K562 (cell line): ENCODE data around the gene ERAL1. TPM values are rescaled to one million over a fixed set of nuclear protein-coding genes. Genes with fewer than 3 reads are reported as not detected.

Experiments used
- AFF1 ChIP-seq, 2 experiments: fragments of 450-650 bp; IDR thresholded peaks; 2 replicates each; pipeline ENCODE4 v1.6.1; 2018; ENCODE audit warnings: mild to moderate bottlenecking in 2 of 2, low read depth in 1 of 2; ENCODE audit not compliant: partially characterized antibody in 2 of 2
- CREBBP ChIP-seq: IDR thresholded peaks from one replicate; pipeline ENCODE4 v1.6.1; 2012; ENCODE audit warnings: low read depth, mild to moderate bottlenecking, control low read depth, inconsistent platforms, low read length
- GTF2B ChIP-seq: IDR thresholded peaks from 2 replicates; pipeline ENCODE4 v1.6.1; 2011; ENCODE audit not compliant: insufficient read length; ENCODE audit errors: extremely low read depth
- GTF2F1 ChIP-seq: IDR thresholded peaks from 2 replicates; pipeline ENCODE4 v1.6.1; 2011; ENCODE audit warnings: low read depth, low read length, improper control_type of control experiment
- HOMEZ ChIP-seq: fragments of 250-450 bp; sonication (Bioruptor Pico); IDR thresholded peaks from 2 replicates; pipeline ENCODE4 v1.4.0; 2020; ENCODE audit warnings: mild to moderate bottlenecking, moderate library complexity
- POLR2AphosphoS5 ChIP-seq: IDR thresholded peaks from 2 replicates; pipeline ENCODE4 v1.6.1; 2011; ENCODE audit warnings: mild to moderate bottlenecking, low read depth, low read length, moderate library complexity; ENCODE audit not compliant: control insufficient read depth, insufficient read depth
- PRDM10 ChIP-seq: fragments of 450-650 bp; IDR thresholded peaks from 2 replicates; pipeline ENCODE4 v1.6.1; 2018; ENCODE audit not compliant: partially characterized antibody
- RAD51 ChIP-seq: fragments of 450-650 bp; IDR thresholded peaks from 2 replicates; pipeline ENCODE4 v1.7.1; 2016; ENCODE audit warnings: low read depth, mild to moderate bottlenecking, borderline replicate concordance
- ZBTB11 ChIP-seq, 3 experiments: fragments of 200-800 bp in 1 of 3; fragments of 250-450 bp in 1 of 3; fragments of 450-650 bp in 1 of 3; sonication (Bioruptor Pico) in 1 of 3; sonication (Bioruptor generic) in 1 of 3; formaldehyde crosslinking in 1 of 3; IDR thresholded peaks; 2 replicates each; pipeline versions ENCODE4 v1.6.1 to v1.8.0; 2016 to 2022; ENCODE audit warnings: mild to moderate bottlenecking in 2 of 3, missing genetic modification characterization in 2 of 3, missing compliant biosample characterization in 1 of 3, moderate library complexity in 1 of 3
- ZFP36 ChIP-seq: fragments of 150-350 bp; IDR thresholded peaks from 2 replicates; pipeline ENCODE4 v1.6.1; 2018; ENCODE audit warnings: low read length, low read depth; ENCODE audit not compliant: partially characterized antibody
- ZNF717 ChIP-seq: fragments of 250-450 bp; sonication (Bioruptor Pico); IDR thresholded peaks from 2 replicates; pipeline ENCODE4 v1.5.0; 2021
- polyA plus RNA-seq, 8 experiments: library from polyadenylated mRNA; depleted of rRNA in 4 of 8; stranded (reverse) in 5 of 8; unstranded in 3 of 8; fragments of >200 nt; fragmentation: Nextera tagmentation in 2 of 8; fragmentation: Illumina TruSeq in 1 of 8; extraction: Ambion mirVana in 2 of 8; extraction: Trizol in 1 of 8; gene quantifications; 2 replicates each; pipeline versions ENCODE4 v1.2.1 to v1.2.3, GENCODE V29; 2011 to 2014; ENCODE audit warnings: inconsistent platforms in 1 of 8, missing spikeins in 1 of 8
- total RNA-seq, 7 experiments: library from RNA; depleted of rRNA in 6 of 7; stranded (reverse); fragments of >200 nt in 6 of 7; fragmentation: Illumina TruSeq in 2 of 7; extraction: Trizol in 2 of 7; gene quantifications; 2 replicates each; pipeline versions ENCODE4 v1.2.1 to v1.2.3, GENCODE V29; 2011 to 2021; ENCODE audit warnings: low replicate concordance in 1 of 7

The ERAL1 gene
- total and polyA plus RNA-seq, 9 of the 15 experiments (the other 6 are each of a cell fraction or from before 2014, with no cell fraction given), result 37.5 to 351 (median 106) TPM

GRCh38 chr17:28861393-28862203 is 6.8 kb downstream of the ERAL1 start (continued):
- TF ChIP-seq PRDM10 (peak; percentile 32), RAD51 (no peak), POLR2AphosphoS5 (peak; percentile 86), ZNF717 (CRISPR knock-in tag) (no peak), GTF2B (peak; percentile 82), HOMEZ (no peak), AFF1 (IDR thresholded peaks at IDR 0.05; ENCODE audit: low read depth in 1 of 2, partially characterized antibody in 2 of 2) (peak; percentile 64 to 84), ZBTB11 (CRISPR knock-in tag; IDR thresholded peaks at IDR 0.05) (peak in 1 of 3 experiments; percentile 37; a peak in 1 of 6 replicates), GTF2F1 (peak; percentile 75; the same call in 1 of the 2 replicates), ZFP36 (peak; percentile 25), CREBBP (no peak)
